RWPE2 (cell line): Measurements from ENCODE around the gene APBA3.
"Not testable (repeated sequence)": the region's sequence is repeated elsewhere in the genome, so short reads cannot be mapped to it uniquely, and the experiment has no call there.

ENCODE experiments used
- ATAC-seq: fragments of 200-7000 bp; cut with Tn5 transposase; 3 replicates; pipeline ENCODE4 v1.9.1; 2021; ENCODE audit warnings: low read depth
- DNase-seq: peaks from one replicate; pipeline ENCODE4 v3.0.0-alpha.2; 2020; ENCODE audit warnings: low spot score
- H3K27ac ChIP-seq: fragments of 450-650 bp; 2 replicates; pipeline ENCODE4 v1.5.1; 2017; ENCODE audit warnings: mild to moderate bottlenecking; ENCODE audit not compliant: poor library complexity, severe bottlenecking
- H3K27me3 ChIP-seq: fragments of 250-450 bp; sonication (Bioruptor Pico); 2 replicates; pipeline ENCODE4 v1.5.1; 2021; ENCODE audit warnings: mild to moderate bottlenecking, moderate library complexity; ENCODE audit not compliant: insufficient read depth, poor library complexity, severe bottlenecking
- H3K36me3 ChIP-seq: fragments of 250-450 bp; sonication (Bioruptor Pico); 2 replicates; pipeline ENCODE4 v1.5.1; 2020; ENCODE audit warnings: low read depth, mild to moderate bottlenecking, moderate library complexity
- H3K4me1 ChIP-seq: fragments of 250-450 bp; sonication (Bioruptor Pico); 2 replicates; pipeline ENCODE4 v1.5.1; 2021; ENCODE audit warnings: mild to moderate bottlenecking, moderate library complexity; ENCODE audit not compliant: insufficient read depth, poor library complexity, severe bottlenecking
- H3K4me3 ChIP-seq: fragments of 250-450 bp; sonication (Bioruptor Pico); 2 replicates; pipeline ENCODE4 v1.5.1; 2021; ENCODE audit warnings: mild to moderate bottlenecking, moderate library complexity; ENCODE audit not compliant: severe bottlenecking
- H3K9me3 ChIP-seq: fragments of 250-450 bp; sonication (Bioruptor Pico); 2 replicates; pipeline ENCODE4 v1.5.1; 2021; ENCODE audit warnings: mild to moderate bottlenecking, moderate library complexity; ENCODE audit not compliant: severe bottlenecking
- CTCF ChIP-seq: fragments of 450-650 bp; IDR thresholded peaks from one replicate; pipeline ENCODE4 v1.5.1; 2017; ENCODE audit warnings: mild to moderate bottlenecking, moderate library complexity; ENCODE audit not compliant: poor library complexity, severe bottlenecking

APBA3 gene

GRCh38 chr19:3762130-3762473, 610 bp upstream of the APBA3 start:
- Histone ChIP-seq H3K4me1 (no peaks in the 10 kb centered on the region), H3K27me3 (no peaks in the 10 kb centered on the region), H3K9me3 (no peaks in the 10 kb centered on the region), H3K27ac (peak overlapping the region; percentile 76), H3K4me3 (peak overlapping the region; percentile 69), H3K36me3 (peaks cover 18% of the 10 kb centered on the region)
- DNase-seq (no peak), ATAC-seq (no peak)
- TF ChIP-seq CTCF, result no peak

- peak overlapping the region; percentile 88 for H3K4me3 ChIP-seq
- no peak for TF ChIP-seq CTCF
- H3K9me3 ChIP-seq, result no peaks in the 10 kb centered on the region
- ATAC-seq (no peak), DNase-seq (no peak)
- no peaks in the 10 kb centered on the region for H3K4me1 ChIP-seq
- peaks cover 14% of the 10 kb centered on the region for H3K36me3 ChIP-seq
- H3K27me3 ChIP-seq, result no peaks in the 10 kb centered on the region
- H3K27ac ChIP-seq, result peak overlapping the region; percentile 14
These were observed 576 bp downstream of the APBA3 start for GRCh38 chr19:3760871-3761361.

GRCh38 chr19:3759482-3760254, 1.8 kb downstream of the APBA3 start:
- ATAC-seq, result no peak
- TF ChIP-seq CTCF, result no peak
- no peaks in the 10 kb centered on the region for H3K9me3 ChIP-seq

GRCh38 chr19:3758297-3758696, 3.2 kb downstream of the APBA3 start:
- H3K27me3 ChIP-seq, H3K4me3 ChIP-seq, ATAC-seq, H3K27ac ChIP-seq, H3K4me1 ChIP-seq, DNase-seq, H3K9me3 ChIP-seq: not testable (repeated sequence)
- H3K36me3 ChIP-seq, result peaks cover 11% of the 10 kb centered on the region

More at GRCh38 chr19:3759482-3760254, 1.8 kb downstream of the APBA3 start:
- Histone ChIP-seq H3K4me3 (no peak overlapping the region), H3K27me3 (no peaks in the 10 kb centered on the region), H3K4me1 (no peaks in the 10 kb centered on the region), H3K27ac (no peak overlapping the region), H3K36me3 (peaks cover 11% of the 10 kb centered on the region)
- no peak for DNase-seq

GRCh38 chr19:3757705-3758104, 3.8 kb downstream of the APBA3 start:
- not testable (repeated sequence) for H3K27ac ChIP-seq, H3K9me3 ChIP-seq, H3K4me3 ChIP-seq, H3K4me1 ChIP-seq, ATAC-seq, DNase-seq, H3K27me3 ChIP-seq
- peaks cover 11% of the 10 kb centered on the region for H3K36me3 ChIP-seq
